Measurements from ENCODE around the gene UBN1.
A peak's percentile ranks its signal among the peaks of the same experiment; 100 is the strongest.

UBN1 gene

DNA sequence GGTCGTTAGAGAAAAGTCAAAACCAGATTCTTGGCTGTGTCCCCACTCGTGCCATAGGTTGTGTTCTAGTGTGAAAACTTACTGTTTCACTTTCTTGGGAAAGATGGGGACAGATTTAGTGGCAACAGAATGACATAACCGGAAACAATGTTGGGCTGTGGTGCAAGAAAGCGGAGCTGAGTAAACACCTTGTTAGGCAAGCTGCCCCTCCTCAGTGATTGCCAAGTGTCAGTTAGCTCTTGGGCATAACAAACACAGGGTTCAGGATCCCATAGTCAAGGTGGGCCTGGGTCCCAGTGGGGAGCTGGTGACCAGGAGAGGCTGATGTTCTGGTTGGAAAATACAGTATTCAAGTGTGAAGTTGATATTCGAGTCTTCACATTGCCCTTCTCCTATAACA lies 15.4 kb downstream of the UBN1 start:
- DNase-seq = no peak

DNA sequence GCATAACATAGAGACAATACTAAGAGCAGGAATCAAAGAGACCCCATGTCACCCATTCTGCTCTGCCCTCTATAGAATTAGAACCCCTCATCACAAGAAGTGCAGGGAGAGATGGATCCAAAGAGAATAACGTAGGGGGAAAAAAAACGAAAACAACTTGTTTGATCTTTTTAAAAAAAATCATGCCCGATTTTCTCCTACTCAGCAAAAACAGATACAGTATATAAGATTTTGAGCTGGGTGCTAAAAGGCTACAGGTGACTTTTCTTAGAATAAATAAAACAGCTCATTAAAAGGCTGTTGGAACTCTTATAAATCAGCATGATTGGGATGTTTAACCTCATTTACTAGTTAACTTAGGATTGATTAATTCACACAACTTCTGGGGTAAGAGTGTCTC lies 17.4 kb downstream of the UBN1 start:
- DNase-seq = no peak

DNA sequence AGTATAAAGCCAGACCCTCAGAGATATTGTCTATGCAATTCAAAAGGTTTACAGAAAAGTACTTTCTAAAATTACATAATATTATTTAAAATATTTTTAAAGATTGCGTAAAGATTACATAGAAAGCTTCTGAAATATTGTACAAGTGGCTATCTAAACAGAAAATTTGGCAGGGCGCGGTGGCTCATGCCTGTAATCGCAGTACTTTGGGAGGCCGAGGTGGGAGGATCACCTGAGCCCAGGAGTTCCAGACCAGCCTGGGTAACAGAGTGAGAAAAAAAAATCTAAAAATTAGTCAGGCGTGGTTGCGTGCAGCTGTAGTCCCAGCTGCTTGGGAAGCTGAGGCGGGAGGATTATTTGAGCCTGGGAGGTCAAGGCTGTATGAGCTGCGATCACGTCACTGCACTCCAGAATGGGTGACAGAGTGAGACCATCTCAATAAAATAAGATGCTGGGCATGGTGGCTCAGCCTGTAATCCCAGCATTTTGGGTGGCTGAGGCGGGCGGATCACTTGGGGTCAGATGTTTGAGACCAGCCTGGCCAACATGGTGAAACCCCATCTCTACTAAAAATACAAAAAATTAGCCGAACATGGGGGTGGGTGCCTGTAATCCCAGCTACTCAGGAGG lies 18.1 kb downstream of the UBN1 start:
- no peak for DNase-seq

DNA sequence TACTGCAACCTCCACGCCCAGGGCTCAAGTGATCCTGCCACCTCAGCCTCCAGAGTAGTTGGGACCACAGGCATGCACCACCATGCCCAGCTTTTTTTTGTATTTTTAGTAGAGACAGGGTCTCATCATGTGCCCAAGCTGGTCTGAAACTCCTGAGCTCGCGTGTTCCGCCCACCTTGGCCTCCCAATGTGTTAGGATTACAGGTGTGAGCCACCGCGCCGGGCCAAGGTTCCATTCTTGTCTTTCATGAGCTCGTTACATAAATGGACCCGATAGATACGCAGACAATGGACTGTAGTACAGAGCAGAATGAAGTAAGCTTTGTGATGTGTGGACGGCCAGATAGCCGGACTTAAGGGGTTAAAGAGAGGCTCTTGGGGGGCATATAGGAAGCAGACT lies 19.3 kb downstream of the UBN1 start:
- no peak for DNase-seq

DNA sequence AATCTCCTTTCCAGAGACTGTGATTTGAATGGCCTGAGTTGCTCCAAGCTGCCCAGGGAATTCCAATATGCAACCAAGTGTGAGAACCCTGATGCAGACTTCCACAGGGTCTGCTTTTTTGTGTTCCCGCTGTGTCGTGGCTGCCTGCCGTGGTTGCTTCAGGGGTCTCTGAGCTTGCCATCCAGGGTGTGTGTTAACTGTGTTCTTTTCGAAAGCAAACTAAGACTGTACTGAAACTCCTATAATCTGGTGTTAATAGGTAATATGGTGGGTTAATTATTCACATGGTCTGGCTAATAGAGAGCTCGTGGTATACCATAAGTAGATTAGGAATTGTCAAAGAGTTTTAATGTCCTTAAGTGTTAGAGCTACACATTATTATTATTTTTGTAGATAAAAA lies 20.7 kb downstream of the UBN1 start:
- no peak for DNase-seq

DNA sequence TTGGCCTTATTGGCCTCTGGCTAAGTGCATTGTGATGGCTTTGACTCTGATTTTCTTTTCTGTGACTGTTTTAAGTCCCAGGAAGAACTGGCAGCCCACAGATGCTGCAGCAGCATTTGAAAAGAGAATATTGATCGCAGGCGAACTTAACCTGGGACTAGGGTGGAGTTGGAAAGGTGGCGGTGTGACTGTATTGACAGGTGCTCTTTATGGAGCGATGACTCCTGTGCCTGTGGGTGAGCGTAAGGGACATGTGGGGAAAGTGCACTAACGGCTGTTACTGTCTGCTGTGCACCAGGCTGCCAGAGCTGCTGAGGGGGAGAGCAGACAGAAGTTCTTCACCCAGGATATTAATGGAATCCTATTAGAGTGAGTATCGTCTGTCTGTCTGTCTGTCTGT lies 21.3 kb downstream of the UBN1 start:
- no peak for DNase-seq

DNA sequence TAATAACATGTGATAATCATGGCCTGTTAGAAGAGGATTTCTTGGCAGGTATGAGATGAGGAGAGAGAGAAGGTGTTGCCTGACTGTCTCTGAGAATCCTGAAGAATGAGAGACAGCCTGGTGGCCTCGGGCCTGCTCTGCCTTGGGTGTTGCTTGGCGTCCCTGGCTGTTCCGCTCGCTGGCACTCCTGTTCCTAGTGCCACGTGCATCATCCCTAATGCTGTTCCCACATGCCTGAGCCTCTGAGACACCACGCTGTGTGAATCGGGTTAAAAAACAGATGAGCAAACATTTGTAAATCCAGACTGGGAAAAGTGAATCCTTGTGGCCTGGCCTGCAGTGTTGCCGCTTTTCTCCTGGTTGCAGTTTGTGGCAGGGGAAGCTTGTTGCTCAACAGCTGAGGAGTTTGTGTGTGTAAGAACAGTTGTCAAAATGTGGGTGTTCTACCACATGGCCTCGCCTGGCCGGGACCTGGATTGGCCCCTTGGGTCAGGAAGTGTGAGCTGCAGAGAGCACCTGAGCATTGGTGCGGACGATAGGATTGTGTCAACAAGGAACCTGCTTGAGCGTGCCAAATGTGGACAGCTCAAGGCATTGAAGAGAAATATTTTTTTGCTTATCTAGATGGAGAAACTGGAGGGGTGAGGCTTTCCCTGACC lies 22.0 kb downstream of the UBN1 start:
- no peak for DNase-seq

DNA sequence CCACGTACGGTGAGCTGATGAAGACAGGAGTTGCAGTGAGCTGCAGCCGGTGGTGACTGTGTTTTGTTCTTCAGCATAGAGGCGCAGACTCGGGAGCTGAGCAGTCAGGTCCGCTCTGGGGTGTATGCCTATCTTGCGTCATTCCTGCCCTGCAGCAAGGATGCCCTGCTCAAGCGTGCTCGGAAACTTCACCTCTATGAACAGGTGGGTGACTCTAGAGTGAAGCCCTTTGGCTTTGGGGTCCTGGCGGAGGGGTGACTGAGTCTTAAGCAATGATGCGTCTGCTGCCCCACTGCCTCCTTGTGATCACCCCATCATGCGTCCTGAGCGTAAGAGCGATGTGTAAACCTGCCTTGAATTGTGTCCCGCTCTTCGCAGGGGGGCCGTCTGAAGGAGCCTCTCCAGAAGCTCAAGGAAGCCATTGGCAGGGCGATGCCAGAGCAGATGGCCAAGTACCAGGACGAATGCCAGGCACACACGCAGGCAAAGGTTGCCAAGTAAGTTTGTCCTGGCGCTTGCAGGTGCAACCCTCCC lies 22.9 kb downstream of the UBN1 start:
- no peak for DNase-seq

DNA sequence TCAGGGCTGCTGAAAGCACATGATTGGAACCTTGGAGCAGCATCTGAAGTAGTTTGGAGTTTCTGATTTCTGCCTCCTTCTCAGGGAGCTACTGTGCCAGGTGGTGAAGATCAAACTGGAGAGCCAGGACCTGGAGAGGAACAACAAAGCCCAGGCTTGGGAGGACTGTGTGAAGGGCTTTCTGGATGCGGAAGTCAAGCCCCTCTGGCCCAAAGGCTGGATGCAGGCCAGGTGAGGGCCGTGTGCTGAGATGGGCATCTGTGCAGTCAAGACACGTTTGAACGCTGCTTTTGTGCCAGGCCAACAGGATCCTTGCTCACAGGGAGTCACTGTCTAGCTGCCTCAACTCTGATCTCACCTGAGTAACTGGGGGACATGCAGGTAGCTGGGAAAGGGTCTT lies 23.8 kb downstream of the UBN1 start:
- no peak for DNase-seq

DNA sequence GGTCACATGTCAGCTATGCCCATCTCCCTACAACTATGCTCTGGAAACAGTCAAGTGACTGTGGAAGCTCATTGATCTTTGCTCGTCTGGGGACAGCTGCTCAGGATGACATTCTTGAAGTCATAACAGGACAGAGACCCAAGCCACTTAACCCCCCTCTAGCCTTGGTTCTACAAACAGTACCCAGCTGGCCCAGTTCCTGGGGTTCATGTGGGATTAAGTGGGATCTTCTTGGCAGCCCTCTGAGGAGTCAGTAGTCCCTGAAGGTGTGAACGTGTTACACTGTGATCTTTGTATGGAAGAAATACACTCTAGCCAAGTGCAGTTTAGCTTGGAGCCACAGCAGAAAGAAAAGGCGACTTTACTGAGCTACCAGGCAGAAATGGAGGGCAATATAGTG lies 25.8 kb downstream of the UBN1 start:
- no peak for DNase-seq

DNA sequence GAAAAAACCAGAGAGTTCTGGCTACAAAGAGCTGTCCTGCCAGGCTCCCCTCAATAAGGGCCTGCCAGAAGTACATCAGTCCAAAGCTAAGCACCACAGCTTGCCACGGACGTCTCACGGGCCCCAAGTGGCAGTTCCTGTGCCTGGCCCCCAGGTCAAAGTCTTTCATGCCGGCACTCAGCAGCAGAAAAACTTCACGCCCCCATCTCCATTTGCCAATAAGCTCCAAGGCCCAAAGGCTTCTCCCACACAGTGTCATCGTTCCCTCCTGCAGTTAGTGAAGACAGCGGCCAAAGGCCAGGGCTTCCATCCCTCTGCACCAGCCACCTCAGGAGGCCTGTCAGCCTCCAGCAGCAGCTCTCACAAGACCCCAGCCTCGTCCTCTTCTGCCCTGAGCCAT lies 27.4 kb downstream of the UBN1 start:
- no peak for DNase-seq

DNA sequence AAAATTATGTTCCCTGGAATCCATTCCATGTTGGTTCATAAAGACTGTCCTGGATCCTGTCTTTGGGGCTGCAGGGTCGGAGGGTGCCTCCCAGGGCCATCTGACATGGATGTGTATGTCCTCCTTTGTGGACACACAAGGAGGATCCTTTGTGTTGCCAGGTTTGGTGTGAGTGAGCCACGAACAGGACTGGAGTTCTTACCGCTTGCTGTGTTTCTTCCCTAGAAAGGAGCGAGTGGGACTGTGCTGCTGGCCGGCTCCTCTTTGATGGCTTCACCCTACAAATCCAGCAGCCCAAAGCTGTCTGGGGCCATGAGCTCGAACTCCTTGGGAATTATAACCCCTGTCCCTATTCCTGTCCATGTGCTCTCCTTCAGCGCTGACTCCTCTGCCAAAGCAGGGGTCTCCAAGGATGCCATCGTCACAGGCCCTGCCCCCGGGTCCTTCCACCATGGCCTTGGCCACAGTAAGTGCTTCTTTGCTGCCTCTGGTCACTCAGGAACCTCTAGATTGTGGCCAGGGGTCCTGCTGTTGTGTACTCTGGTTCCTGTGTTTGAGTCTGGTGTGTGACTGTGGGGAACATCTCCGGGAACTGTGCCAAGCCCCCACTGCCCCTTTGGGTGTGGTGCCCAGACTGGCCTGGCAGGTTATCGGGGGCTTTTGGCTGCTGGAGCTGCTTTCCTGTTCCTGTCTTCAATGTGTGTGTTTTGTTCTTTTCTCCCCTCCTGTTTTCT lies 29.5 kb downstream of the UBN1 start:
- DNase-seq = no peak

DNA sequence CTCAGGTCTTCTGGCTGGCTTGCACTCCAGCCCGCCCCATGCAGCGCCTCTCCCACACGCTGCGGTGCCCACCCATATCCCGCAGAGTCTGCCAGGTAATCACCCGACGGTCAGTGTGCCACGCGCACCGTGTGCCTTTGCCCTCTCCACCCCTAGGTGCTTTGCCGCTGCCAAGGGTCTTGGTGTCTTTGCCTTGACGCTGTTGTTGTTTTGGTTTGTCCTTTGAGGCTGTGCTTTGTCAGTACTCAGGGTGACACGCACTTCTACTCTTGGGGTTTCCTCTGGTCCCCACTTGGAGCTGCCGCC lies 30.1 kb downstream of the UBN1 start:
- DNase-seq = no peak

DNA sequence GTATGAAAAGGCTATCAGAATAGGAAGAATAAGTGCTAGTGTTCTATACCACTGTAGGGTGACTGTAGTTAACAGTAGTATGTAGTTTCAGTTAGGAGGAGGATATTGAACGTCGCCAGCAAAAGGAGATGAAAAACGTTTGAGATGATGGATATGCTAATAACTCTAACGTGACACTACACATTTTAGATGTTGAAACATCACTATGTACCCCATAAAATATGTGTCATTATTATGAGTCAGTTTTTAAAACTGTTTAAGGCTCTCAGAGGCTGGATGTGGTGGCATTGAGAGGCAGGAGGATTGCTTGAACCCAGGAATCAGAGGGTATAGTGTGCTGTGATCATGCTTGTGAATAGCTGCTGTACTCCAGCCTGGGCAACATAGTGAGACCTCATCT lies 31.8 kb downstream of the UBN1 start:
- DNase-seq = peak; percentile 66

DNA sequence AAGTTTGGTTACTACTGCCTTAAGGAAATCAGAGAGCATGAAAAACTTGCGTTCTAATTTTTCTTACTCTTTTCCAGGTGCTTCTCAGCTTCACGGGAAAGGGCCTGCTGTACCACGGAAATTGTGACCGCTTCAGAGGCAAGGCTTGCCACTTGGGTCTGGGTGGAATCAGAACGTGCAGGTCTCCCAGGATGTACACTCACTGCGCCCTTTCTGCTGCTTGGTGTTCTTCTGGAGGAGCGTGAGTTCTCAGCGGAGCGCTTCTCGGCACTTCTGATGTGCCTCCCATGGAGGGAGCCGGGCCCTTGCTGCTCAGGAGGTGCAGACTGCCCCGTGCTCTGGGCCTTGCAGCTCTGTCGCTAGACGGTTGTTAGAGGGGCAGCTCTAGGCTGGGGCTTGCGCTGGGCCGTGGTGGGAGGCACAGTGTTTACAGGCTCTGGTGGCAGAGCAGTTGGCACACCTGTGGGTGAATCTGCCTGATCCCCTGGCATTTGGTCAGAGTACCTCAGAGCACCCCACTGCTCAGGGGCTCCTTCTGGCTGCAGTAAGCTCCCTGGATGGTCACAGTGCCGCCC lies 32.8 kb downstream of the UBN1 start:
- DNase-seq = no peak

DNA sequence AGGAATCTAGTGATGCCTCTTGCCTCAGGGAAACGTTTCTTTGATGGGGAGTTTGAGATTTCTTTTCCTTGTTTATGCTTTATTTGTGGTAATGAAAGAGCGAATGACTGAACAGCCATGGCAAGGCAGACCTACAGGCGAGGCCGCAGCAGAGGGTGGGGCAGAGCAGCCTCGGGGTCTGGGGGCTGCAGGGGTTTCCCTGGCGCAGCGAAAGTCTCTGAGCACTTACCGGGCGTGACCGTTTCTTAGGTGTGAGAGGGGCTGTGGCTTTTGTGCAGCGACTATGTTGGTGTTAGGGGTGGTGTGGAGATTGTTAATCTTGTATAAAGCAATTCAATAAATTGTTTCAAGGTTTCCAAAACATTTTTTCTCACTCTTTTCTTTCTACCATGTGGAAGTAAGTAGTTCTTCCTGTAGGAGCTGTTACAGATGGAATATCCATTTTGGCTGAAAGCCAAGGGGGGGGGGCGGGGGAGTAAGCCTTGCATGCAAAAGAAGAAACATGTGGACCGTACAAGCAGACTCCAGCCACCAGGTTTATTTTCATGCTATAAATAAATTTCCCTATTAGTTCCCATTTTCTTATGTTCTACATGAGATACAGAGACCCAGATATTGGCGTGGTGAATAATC lies 34.8 kb downstream of the UBN1 start:
- DNase-seq = no peak

DNA sequence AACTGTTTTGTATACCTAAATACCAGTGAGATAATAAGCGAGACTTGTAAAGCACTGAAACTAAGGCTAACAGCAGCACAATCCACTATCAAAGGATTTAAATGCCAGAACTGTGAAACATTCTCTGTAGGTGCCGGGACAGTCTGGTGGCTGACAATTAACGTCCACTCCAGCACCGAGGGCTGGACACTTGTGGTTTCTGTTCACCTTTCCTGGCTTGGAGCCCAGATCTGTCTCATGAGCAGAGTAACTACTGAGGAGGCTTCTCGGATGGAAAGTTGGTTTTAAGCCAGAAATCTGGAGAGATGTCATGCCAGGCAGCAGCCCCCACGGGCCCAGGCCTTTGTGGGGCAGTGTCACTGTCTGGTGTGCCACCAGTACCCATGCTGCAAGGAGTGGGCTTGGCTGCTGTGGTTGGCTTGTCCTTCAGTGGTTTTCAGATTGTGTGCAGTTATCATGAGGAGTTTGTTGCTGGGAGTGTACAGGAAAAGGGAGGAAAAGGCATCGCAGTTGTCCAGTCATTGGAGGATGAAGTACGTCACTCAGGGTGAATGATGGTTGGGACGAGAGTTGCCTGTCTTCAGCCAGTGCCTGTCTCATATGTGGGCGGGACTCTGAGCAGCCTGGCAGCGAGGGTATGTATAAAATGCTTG lies 35.5 kb downstream of the UBN1 start:
- peak; percentile 18 for DNase-seq

DNA sequence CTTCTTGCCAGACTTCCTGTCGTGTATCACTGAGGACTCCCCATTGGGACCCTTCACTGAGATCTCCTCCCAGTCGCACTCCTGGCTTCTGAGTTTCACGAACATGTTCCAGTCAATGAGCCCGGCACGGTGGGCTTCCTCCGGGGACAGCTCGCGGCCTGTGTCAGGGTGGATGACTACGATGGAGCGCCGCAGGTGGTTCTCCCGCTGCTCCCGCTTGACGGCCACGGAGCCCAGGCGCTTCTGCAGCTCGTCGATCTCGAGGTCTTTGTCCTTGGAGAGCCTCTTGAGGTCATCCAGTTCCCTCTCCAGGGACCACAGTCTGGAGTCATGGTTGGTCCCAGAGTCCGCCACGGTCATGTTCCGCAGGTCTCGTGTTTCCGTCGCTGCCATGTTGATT lies 36.2 kb downstream of the UBN1 start:
- no peak for DNase-seq

DNA sequence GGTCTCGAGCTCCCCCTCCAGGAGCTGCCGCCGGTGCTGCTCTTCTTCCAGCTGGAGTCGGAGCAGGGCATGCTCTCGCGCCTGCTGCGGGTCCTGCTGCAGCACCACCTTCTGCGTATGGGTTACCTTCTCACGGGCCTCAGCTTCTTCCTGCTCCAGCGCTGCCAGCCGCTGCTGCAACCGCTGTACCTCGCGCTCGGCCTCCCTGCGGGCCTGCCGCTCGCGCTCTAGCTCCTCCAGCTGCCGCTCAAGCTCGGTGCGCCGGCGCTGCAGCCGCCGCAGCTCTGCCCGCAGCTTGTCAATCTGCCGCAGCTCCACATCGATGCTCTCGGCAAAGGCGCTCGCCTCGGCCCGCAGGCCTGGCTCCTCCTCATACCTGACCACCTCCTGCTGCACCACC lies 36.9 kb downstream of the UBN1 start:
- no peak for DNase-seq

DNA sequence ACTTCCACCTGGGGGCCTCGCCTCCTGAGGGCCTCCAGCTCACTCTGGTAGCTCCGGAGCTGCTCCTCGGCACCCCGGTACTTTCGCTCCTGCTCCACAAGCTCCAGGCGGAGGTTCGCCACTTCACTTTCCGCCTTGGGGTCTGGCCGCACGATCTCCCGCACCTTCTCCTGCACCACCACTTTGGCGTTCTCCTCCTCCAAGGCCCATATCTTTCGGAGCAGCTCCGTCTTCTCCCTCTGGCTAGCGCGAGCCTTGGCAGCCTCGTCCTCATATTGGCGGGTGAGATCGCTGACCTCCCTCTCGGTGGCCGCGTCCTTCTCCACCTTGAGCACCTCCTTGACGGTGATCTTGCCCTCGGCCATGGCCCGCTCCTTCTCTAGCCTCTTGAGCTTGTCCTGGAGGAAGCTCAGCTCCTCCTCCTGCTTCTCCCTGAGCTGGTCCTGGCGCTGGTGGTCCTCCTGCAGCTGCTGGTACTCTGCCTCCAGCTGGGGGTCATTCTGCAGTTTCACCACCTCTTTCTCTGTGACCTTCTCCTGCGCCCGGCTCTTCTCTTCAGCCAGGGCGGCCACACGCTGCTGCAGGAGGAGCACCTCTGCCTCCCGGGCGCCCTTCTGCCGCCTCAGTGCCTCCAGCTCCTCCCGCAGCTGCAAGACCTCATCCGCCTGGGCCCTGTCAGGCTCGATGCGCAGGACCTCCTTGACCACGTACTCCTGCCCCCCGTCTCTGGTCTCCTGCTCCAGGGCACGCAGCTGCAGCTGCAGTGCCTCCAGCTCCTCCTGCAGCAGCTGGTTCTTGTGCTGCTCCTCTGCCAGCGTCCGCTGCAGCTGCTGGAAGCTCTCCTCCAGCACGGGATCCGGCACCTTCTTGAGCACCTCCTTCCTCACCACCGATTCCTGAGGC lies 37.9 kb downstream of the UBN1 start:
- DNase-seq = no peak

DNA sequence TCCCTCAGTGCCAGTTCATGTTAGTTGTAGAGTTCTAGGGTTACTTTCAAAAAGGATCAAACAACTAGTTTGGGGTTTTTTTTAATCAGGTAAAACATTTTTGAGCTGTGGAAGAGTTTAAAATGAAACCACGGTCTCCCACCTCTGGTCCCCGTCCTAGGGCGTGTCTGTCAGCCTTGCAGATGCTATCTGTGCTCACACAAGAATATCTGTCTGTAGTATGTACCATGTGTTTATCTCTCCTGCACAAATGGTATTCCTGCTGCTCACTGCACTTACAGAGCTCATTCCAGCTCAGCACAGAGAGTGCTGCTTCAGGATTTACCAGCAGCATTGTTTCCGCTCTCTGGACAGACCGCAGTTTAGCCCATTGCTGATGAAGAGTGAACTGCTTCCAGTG lies 38.9 kb downstream of the UBN1 start:
- no peak for DNase-seq

All from HCEC 1CT (cell line).